Measurements from ENCODE around the gene ABCD1.

GRCh38 chrX:153706799-153707198 lies 17.9 kb upstream of the ABCD1 start:
- TF ChIP-seq POLR2A (IDR thresholded peaks at IDR 0.05) (no peak), CTCF (IDR thresholded peaks at IDR 0.05) (no peak)

All from tibial nerve (tissue), 3 donors.